Measurements from ENCODE around the gene LARGE1.

- TF ChIP-seq, protein P1, sequence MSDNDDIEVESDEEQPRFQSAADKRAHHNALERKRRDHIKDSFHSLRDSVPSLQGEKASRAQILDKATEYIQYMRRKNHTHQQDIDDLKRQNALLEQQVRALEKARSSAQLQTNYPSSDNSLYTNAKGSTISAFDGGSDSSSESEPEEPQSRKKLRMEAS (IDR thresholded peaks at IDR 0.05; ENCODE audit: low read depth, low read length): no peak
- TF ChIP-seq CTCF (IDR thresholded peaks at IDR 0.05; ENCODE audit: low read depth, low read length): no peak
These were observed 321.5 kb downstream of the LARGE1 start for GRCh38 chr22:33598821-33599220.

Data from NB4 (cell line).